Endometrium (tissue), 2 donors: ENCODE data around the gene CTNS.

Experiments used
- FAIRE-seq: peaks from 2 replicates; lab custom pipeline; 2012; peaks lifted over from hg19 to GRCh38; lab: Jason Lieb, UNC
- donor health status: control.
- donor health status: control.

CTNS gene

DNA sequence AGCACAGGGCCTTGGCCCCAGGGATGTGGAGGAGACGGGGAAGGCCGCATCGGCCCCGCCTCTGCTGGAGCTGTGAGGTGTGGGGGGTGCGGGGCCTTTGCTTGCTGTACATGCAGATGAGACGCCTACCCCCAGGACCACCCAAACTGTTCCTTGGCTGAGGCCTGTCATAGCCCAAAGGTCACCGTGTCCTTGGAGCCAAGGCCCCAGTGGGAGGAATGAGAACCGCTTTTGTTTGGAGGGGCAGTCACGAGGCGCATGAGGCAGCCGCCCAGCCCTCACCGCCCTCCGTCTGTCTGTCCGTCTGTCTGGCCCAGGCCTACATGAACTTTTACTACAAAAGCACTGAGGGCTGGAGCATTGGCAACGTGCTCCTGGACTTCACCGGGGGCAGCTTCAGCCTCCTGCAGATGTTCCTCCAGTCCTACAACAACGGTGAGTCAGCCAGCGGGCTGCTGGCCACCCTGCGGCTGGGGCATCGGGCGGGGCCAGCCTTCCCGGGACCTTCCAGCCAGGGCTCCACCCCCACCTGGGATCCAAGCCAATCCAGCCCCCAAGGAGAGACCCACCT, 23.1 kb downstream of the CTNS start:
- FAIRE-seq, result peak; percentile 88

DNA sequence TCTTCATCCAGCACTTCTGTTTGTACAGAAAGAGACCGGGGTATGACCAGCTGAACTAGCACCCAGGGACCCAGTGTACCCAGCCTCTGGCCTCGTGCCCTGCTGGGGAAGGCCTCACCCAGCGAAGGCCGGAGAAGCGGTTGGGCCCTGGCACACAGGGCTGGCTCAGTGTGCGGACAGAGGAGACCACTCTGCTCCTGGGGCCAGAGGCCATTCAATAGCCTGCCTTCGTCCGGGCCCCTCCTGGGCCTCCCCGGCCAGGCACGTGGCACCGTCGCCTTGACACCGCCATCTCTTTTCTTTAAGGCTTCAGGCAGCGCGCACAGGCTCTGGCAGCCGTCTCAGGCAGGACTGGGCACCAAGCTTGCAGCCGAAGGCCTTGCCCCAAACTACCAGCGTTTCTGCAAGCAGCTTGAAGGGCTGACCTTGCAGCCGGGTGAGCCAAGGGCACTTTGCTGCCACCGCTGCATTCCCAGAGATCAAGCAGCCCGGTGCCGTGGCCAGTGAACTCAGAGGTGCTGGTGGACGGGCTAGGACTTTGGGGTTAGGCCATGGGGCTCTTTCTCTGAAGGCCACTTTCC, 23.8 kb downstream of the CTNS start:
- no peak for FAIRE-seq

DNA sequence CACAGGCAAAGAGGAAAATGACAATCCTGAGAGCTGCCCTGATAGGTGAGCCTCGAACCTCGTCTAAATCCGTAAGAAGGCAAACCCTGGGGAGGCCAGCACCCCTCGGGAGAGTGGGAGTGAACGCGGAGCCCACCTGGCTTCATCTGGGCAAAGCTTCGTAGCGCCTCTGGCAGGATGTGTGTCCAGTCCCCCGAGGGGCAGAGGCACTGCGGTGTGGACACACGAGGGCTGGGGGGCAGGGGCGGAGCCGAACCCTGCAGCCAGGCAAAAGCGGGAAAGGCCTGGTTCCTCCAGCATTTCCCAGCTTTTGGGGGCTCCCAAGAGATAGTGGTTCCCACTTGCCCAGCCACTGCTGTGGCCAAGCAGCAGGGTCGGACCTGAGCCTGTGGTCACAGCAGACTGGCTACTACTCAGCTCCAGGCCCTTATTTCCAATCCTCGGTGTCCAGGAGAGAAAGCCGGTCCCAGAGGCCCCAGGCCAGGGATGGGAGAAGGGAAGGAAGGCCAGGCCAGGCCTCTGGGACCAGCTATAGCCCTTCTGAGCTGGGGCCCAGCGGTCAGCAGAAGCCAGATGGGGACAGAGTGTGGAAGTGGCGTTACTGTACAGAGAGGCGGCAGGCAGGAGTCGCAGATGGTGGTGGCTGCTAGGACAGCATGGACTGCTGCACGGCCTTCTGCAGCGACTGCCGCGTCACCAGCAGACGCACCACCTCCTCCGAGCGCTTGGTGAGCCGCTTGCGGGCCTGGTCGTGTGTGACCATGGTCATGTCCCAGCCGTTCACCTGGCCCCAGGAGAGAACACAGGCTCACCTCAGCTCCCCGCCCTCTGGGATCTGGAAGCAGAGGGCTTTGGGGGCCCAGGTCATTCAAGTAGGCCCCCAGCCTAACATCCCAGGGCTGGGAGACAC, 26.8 kb downstream of the CTNS start:
- FAIRE-seq, result no peak

DNA sequence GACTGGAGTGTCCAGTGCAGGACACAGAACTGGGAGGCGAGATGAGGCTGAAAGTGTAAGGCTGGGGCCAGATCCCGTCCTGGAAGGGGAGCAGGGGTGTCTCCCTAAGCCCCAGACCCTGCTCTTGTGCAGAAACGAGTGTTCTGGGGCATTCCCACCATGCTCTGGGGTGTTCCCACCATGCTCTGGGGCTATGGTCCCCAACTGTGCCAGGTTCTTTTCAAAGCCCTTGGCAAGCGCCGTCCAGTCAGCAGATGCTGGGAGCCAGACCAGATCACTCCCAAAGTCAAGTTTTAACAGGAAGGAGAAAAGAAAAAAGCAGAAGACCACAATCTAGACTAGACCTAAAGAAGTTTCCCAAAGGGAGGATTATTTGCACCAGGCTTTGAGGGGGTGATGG, 29.3 kb downstream of the CTNS start:
- FAIRE-seq, result no peak

DNA sequence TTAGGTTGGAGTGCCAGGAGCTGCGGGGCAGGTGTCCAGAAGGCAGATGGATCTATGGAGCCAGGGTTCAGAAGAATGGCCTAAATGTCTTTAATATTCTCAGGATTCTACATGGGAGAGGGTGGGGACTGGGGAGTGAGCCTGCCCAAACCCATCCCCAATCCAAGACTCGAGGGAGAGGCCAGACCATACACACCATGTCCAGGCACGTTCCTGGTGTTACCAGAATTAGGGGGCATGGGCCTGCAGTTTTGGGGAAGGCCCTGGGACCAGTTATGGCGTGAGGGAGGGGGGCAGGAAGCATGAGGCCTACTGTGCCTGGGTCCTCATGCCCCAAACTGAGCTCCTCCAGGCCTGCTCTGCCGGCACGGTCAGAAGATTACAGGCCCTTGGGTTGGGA, 30.0 kb downstream of the CTNS start:
- no peak for FAIRE-seq

DNA sequence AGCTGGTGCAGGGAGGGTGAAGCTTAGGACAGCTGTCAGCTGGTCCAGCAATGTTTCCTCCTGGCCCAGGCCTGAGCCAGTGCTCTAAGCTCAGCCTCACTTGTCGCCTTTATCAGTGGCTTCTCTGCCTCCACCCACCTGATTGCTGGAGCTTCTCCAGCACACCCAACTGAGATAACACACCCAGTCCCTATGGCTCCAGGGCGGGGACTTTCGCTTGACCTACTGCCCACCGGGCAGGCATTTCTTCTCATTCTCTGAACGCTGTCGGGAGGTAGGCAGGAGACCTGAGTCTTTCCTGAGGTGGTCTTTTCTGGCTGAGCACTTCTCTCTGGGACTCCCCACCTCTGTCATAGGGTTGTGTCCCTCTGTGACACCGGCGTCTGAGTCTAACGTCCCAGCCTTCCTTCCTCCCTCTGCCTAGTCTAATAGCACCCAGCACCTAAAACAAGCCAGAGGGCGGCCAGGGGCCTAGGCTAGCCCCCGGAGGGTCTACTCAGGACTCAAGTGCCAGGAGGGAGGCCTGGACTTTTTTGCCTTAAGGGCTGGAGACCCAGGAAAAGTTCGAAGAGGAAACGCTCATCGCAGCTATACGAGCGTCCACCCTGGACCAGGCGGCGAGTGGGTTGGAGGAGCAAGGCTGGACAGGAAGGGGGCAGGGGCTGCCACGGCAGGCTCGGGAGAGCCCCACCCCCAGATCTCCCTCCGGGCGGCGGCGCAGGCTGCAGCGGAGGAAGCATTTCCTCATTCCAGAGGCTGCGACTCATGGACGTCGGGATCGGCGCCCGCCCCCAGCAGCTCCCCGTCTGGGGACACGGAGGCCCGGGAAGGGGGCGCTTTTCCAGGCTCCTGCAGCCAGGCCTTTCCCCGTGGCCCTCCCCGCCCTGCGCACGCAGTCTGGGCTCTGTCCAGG, 31.1 kb downstream of the CTNS start:
- FAIRE-seq, result peak; percentile 76

DNA sequence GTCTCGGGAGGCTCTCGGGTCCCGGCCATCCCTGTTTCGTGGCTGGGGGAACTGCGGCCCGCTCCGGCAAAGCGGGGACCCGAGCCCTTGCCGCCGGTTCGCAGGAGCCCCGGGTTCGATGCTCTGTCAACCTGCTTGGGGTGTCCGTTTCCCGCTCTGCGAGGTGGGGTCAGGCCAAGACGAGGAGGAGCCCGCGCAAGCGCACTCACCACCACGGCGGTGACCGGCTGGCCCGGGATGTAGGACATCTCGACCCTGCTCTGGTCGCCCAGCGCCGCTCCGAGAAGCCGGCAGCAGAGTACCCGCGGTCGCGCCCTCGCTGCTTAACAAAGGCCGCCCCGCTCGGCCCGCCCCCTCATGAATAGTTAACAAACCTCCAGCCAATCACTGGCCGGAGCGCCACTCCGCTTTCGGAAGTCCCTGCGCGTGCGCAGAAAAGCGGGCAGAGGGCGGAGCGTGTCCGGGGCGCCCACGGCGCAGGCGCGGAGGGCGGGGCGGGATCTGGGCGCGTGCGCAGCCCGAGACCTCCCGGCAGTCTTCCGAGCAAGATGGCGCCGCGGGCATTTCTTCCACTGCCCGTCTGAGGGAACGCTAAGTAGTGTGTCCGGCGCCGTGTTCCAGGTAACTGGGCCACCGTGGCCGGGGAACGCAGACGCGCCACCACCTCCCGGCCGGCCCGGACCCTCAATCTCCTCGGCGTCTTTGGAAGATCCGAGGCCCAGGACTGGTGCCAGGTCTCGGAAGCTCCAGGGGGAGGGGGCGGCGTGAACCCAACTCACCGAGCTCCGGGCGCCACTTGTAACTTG, 31.9 kb downstream of the CTNS start, which contains the start of the genes EMC6 and TAX1BP3:
TSS of gene EMC6 (plus strand) at position 534 of the 806 bp plus-strand sequence. CDS start 335 bp downstream, outside the sequence.
TSS of gene TAX1BP3 (minus strand) at position 300 of the 806 bp plus-strand sequence. CDS start at position 248, 52 bp downstream.
- peak; percentile 71 for FAIRE-seq

DNA sequence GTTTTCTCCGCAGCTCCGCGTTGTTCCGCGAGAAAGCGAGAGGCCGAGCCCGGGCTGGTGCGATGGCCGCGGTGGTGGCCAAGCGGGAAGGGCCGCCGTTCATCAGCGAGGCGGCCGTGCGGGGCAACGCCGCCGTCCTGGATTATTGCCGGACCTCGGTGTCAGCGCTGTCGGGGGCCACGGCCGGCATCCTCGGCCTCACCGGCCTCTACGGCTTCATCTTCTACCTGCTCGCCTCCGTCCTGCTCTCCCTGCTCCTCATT, 32.5 kb downstream of the CTNS start:
- no peak for FAIRE-seq

DNA sequence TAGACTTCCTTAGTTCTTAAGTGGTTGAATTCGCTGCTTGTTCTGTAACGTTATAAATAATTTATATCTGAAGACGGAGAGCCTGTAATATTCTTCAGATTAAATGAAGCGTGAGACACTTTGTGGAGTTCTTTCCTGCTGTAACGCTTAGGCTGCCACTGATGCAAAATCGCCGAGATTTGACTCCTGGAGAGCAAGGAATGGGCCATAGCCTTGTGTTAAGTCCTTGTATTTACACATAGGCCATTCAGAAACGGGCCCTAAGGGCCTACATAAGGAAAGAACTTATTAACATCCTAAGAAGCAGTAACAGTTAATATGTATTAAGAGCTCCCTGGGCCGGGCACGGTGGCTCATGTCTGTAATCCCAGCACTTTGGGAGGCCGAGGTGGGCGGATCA, 33.0 kb downstream of the CTNS start:
- no peak for FAIRE-seq

DNA sequence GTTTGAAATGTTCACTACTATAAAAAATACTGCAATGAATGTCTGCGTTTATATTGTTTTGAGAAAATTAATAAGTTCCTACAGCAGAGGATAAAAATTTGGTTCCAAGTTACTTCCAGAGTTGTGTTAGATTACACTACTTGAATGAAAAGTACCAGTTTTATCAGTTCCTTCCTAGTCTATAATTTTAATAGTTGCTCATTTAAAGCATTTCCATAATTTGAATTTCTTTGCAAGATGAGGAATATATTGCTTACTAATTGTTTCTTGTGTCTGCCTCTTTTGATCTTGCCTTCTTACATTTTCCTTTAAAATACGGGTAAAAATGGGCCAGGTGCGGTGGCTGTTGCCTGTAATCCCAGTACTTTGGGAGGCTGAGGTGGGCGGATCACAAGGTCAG, 36.0 kb downstream of the CTNS start:
- no peak for FAIRE-seq

DNA sequence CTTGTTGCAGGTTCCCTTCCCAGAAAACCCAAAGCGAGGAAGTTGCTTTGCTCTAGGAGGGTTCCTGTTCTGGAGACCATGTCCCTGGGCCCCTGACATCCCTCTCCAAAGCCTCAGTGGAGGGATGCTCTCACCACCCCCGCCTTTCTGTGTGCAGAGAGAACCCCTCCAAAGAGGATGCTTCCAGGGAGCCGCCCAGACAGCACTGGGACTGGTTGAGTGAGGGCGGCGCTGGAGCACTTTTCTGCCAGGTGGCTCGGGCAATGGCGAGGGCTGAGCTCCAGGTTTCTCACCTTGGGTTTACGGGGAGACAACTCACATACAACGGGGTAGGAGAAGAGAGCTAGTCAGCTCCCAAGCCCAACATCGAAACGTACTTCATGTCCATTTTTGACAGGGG, 39.3 kb downstream of the CTNS start:
- no peak for FAIRE-seq

DNA sequence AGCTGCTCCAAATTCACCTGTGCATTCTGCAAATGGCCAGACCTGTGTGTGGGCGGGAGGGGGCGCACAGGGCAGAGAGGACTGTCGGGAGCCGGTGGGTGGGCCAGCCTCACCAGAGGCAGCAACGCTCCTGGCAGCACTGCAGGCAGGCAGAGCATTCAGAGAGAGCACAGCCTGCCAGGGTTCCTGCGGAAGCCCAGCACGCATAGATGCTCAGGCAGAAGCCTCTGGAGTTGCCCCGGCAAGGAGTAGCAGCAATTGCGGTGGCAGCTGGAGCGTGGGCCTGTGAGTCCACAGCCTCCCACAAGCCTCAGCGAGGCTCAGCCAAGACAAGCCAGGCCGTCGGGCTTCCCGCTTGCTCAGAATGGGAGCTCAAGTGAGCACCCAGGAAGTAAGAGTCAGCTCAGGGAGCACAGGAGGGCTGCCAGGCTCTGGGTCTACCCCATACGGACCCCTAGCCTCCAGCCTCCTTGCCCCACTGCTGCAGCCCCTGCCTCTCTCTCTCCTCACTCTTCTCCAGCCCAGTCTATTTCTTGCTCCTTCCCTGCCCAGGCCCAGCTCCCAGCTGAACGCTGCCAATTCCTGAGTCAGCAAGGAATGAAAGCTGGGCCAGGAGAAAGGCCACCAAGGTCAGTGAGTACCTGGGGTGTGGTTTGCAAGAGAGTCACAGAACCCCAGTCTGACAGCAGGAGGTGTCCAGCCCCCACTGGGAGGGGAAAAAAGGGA, 41.7 kb downstream of the CTNS start:
- no peak for FAIRE-seq

DNA sequence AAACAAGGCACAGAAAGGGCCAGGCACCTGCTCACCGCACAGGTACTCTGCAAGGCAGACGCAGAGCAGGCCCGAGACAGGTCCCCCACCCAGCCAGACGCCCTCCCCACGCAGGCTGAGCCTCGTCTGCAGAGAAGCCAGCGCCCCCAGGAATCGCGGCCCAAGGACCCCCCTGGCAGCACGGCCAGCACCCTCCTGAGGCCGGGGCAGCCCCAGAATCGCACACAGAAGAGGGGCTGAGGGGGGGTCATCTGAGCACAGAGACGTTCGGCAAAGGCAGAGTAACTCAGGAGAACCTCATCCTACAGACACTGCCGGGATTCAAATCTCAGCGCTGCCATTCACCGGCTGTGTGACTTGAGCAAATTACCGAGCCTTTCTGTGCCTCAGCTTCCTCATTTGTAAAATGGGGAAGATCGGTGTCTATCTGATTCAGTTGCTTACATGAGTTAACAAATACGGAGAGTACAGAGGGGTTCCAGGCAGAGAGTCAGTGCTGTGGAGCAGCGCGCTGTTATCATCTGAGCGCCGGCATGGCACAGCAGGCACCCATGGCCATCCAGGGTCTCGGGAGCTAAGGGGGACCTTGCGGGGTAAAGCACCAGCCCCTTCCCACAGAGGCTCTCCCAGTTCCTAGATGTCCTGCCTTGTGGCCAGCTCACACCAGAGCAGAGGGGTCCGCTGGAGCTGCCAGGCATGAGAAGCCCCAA, 42.4 kb downstream of the CTNS start:
- no peak for FAIRE-seq

DNA sequence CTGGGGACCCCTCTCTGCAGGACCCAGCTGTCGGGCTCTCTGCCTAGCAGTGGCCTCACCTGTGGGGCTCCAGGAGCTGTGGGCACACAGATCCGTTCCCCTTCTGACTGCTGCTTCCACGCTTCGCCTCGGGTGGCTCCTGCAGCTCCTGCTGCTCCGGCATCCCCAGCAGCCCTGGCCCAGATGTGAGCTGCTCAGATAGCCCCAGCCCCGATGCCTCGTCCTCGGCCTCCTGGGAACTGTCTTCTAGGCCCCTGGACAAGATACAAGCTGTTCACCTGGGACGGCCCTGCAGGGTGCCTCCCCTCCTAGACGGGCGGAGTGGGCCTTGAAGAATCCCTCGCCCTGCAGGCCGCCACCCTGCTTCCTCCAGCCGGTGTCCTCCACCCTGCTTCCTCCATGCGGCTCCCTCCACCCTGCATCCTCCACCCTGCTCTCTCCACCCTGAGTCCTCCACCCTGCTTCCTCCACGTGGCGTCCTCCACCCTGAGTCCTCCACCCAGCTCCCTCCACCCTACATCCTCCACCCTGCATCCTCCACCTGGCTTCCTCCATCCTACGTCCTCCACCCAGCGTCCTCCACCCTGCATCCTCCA, 43.1 kb downstream of the CTNS start:
- FAIRE-seq, result no peak

DNA sequence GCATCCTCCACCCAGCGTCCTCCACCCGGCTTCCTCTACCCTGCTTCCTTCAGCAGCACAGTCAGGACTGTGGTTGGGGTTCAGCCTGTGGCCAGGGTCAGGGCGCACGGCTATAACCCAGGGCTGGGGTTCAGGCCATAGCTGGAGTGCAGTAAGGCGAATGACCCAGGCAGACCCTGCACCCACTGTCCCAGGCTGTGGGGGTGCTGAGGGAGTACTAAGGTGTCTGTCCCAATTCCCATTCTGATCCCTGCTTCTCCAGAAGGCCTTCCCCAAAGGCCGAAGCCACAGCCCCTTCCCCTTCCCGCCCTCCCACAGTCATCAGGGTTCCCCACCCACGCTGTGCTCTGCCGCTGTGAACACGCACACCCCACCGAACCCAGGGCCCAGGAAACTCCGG, 44.5 kb downstream of the CTNS start:
- FAIRE-seq, result no peak

DNA sequence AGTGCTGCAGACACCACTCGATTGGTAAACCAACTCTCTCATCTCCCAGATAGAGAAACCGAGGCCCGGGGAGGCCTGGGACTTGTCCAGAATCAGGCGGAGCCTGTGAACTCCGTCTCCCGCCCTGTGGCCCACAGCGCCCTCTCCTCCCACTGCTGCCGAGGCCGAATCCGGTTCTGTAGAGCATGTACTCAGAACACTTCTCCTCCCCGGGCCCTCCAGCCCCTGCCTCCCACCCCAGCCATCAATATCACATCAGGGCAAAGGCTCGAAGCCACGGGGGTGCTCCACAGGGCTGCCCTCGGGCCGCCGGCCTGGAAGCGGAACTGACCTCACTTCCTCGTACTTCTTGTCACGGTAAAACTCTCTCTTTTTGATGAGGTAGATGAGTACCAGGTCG, 45.0 kb downstream of the CTNS start:
- FAIRE-seq, result no peak

DNA sequence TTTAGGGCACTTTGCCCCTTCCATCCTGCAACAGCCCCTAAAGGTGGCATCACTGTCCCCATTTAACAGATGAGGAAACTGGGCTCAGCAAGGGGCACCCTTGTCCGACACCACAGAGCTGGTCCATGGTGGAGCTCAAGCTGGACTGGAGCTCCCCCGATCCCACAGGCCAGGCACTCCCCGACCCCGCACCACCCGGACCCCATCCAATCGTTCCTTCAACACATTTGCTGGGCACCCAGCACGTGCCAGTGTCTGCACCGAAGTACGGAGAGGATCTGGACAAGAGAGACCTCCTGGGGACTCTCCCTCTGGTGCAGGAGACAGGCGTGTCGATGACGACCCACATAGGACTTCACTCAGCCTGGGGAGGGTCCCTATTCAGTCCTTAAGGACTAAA, 45.5 kb downstream of the CTNS start:
- FAIRE-seq, result no peak

DNA sequence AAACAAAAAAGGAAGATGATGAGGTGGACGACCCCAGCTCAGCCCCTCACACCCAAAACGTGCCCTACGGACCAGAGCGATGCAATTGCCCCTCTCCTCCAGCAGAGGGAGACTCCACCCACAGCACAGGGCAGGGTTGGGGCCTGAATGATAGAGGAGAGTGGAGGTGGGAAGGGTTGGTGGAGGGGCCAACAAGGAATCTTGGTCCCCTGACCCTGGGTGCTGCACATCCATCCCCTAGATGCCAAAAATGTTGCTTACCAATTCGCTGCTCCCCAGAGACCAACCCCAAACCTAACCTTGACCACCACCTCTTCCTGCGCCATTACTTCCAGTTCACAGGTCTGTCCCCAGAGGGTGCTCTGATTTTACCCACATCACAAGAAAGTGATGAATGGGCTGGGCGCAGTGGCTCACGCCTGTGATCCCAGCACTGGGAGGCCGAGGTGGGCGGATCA, 46.5 kb downstream of the CTNS start:
- FAIRE-seq, result no peak

DNA sequence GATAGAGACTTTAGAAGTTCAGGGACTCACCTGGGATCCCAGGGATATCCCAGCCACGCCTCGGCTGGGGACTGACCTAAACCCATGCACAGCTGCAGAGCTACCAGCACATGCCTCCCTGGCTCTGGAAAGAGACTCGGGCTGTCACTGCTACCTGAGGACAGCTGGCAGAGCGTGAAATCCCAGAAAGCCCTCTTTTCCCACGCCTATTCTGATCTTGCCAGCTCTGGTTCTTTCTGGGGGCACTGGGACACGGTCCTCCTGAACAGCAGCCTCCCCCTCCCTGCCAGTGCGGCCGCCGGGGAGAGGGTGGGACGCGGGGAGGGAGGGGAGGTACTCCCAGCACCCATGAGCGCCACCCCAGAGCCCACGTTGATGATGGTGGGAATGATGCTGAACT, 48.6 kb downstream of the CTNS start:
- FAIRE-seq, result no peak
